Measurements from ENCODE around the gene NES.

The NES gene

DNA sequence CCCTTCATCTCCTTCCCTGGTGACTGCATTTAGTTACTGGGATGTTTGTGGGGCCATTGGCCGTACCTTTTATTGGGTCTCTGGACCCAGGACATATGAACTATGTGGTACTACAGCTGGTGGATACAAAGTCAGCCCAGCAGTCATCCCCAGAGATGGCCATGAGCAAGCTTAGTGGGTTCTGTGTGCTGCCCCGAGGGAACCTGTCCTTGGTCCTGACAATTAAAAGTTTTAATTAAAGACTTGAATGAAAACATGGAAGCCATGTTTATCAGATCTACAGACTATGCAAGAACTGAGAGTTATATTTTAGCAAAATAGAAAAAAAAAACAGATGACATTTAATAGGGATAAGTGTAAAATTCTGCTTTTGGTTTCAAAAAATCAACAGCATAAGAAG, 2.8 kb upstream of the NES start:
- no peak for DNase-seq

DNA sequence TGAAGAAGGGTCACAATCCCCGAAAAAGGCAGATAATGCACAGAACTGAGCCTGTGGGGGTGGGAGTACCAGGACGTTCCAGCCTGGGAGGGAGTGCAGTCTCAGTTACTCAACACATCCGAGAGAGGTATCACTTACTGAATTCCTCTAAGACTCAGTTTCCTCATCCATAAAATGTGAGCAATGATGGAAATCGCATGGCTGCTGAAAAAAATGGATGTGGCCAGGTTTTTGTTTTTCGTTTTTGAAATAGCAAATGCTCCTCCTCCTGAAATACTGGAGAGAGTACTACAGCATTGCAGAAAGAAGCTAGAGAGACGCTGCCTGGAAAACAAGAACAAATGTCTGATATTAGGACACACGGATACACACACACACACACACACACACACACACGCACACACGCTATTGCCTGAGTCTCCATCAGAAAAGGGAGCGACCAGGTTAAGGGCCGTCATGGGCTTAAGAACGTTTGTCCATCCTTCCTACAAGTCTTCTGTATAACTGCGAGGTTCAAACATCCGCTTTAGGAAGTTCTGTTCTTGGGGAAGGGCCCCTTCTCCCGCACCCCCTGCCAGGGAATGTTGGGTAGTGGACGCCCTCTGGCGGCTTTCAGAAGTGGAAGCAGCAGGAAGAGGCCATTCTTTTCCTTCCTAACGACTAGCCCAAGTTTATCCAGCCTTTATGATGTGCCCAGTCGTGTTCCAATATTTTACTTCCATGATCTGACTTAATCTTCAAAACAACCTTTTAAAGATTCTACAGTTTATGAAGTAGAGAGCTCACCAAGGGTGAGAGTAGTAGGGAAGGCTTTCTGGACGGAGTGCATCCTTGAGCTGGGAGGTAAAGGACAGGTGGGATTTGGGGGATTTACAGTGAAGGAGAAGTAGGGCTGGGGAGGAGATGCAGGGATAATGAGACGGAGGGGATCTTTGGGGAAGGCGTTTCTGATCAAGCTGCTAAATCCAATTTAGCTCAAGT, 699 bp upstream of the NES start:
- DNase-seq, result peak; percentile 61

DNA sequence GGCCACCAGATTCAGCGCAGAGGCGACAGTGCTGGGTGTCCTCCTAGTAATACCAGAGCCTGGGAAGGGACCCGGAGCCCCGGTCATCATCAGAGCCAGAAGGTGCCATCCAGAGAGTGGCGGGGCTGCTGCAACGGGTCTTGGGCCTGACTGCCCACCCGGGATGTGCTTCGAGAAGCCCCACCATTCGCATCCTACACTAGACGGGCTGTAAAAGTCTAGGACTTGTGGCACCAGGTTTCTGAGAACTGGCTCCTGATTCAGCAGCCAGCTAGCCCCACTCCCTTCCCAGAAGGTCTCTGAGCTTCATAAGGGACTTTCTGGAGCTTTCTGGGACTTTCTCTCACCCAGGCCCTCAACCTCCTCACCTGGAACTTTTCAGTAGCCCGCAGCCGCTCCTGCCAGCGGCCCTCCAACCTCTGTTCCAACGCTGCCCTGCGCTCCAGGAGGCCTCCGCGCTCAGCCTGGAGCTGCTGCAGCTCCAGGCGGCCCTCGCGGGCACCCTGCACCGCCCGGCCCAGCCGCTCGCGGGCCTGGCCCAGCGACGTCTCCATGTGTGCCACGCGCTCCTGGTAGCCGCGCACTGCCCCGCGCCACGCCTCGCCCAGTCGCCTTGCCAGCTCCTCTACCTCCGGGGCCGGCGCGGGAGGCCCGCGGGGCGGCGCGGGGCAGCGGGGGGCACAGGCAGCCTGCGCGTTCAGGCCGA, 940 bp downstream of the NES start:
- no peak for DNase-seq

DNA sequence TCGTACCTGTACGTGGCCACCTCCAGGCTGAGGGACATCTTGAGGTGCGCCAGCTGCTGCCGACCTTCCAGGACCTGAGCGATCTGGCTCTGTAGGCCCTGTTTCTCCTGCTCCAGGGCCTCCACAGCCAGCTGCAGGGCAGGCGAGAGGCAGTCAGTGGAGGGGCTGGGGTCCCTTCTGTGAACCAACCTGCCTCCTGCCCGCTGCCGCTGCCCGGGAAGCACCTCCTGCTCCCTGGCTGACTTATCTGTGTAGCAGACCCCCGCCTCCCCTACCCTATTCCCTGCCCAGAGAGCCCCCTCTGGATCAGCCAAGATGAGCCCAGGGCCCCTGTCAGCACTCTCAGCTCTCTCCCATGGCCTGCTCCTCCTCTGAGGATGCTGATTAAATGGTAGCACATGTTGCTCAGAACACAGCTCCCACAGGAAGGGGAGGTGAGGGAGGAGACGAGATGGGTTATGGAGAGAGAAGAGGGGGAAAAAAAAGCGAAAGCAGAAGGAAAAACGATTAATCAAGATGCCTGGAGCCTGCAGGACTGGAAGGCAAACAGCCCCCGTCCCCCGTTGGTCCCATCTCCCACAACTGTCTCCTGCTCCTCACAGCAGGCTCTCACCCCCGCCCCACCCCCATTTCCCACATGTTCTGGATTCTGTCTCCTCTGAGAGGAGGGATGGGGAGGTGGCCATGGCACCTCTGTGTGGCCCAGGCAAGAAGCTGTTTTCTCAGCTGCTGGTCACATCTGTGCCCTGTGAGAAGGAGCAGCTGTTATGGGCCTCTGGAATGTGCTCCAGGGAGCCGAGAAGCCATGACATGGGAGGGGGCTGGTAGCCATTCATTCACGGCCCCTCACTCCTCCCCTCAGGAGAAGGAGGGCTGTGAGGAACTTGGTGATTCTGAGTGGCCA, 1.7 kb downstream of the NES start:
- no peak for DNase-seq

DNA sequence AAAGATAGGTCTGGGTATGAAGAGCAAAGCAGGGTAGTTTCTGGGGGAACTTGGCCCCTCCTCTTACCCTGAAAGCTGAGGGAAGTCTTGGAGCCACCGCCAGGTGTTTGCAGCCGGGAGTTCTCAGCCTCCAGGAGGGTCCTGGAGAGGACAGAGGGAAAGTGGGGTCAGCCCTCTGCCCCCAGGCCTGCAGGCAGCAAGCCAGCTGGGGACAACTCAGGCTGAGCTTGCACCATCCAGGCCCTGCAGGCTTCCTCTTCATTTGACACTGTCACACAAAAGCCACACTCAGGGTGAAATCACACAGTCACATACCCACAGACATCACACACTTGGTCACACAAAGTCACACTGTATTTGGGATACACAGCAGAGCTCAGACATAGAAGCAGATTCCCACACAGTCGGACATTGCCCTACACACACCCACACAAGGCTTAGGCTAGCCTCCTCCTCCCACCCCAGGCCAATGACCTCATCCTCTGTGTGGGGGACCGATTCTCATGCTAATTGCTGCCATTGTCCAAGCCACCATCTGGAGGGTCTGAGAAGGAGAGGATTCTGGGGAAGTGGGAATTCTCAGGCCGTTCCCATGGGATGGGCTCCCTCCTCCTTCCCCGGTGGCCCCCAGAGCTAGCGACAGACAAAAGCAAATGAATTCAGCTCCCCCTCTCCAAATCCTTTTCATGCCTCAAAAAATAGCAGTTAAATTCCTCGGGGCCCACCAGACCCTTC, 3.7 kb downstream of the NES start:
- peak; percentile 41 for DNase-seq

DNA sequence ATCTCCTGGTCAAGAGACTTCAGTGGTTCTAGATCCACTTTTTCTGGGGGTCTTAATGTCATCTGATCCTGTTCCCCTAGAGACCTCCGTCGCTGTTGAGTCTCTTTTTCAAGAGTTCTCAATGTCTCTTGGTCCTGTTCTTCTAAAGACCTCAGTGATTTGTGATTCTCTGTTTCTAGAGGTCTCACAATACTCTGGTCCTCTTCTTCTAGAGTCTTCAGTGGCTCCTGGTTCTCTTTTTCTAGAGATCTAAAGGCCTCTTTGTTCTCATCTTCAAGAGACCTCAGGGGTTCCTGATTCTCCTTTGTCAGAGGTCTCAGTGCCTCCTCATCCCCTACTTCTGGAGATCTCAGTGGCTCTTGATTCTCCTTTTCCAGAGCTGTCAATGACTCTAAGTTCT, 5.4 kb downstream of the NES start:
- no peak for DNase-seq

DNA sequence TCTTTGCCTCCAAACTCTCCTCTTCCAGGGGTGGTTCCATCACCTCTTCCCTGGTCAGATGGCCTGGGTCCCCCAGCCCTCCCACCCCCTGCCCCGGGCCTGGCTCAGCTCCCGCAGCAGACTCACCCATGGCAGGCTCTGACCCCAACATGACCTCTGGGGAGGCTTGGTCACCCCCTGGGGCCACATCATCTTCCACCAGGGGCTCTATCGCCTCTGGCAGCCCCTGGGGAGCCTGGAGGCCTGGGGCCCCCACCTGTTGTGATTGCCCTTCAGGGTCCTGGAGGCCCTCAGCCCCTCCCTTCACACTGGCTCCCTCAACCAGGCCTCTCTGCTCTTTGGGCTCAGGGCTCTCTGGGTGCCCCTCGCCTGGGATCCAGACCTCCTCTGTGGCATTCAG, 6.4 kb downstream of the NES start:
- DNase-seq, result no peak

DNA sequence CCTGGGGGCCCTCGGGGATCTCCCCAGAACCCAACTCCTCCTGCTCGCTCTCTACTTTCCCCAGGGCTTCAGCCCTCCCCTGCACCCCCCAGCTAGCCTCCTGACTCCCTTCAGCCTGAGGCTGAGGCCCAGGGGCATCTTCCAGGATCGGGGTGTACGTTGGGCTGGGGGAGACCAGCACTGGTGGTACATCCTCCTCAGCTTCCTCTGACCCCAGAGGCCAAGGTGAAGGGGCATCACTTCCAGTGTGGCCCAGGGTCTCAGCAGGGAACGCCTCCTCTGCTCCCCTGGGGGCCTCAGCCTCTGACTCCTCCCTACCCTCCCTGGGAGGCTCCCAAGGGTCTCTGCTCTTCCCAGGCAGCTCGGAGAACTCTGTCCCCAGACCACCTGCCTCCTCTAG, 6.8 kb downstream of the NES start:
- DNase-seq, result no peak

DNA sequence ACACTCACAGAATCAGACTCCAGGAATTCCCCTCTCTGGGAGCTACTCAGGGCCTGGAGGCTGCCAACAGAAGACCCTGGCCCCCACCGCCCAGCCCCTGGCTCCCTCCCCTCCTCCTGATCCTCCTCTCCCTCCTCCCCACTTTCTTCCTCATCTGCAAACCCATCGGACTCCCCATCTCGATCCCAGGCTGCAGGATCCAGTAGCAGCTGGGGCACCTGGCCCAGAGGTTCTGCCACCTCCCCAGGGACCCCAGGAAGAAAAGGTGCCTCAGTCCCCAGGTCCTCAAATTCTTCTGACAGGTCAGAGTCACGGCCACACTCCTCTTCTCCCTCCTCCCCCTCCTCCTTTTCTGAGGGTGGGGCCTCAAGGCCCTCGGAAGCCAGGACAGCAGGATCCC, 7.4 kb downstream of the NES start:
- no peak for DNase-seq

DNA sequence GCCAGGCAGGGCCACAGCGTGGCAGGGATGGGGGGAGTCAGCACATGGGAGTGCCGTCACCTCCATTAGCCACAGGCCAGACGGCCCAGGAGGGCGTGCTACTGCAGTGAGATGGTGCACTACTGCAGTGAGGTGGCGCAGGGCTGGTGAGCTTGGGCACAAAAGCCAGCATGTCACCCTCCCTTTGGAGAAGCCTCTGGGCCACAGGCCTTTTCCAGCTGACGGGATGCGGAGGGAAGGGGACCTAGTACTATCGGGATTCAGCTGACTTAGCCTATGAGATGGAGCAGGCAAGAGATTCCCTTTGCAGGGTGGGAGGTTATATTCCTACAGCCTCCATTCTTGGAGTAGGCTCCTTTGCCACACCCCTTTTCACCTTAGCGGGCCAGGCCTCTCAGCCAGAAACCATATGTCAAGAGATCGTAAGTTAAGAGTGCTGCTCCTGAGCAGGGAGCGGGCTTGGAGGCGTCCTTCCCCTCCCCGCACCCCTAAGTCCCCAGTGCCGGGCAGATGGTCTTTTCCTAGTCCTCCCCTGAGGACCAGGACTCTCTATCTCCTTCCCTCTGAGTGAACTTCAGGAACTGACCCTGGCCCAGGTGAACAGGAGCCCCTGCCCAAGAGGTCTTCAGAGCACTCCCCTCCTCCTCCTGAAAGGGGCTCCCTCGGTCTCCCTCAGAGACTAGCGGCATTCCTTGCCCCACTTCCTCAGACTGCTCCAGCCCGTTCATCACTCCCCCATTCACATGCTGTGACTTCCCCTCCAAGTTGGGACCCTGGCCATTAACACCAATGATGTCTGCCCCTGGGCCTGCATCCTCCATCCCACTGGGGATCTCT, 8.2 kb downstream of the NES start:
- DNase-seq, result no peak

DNA sequence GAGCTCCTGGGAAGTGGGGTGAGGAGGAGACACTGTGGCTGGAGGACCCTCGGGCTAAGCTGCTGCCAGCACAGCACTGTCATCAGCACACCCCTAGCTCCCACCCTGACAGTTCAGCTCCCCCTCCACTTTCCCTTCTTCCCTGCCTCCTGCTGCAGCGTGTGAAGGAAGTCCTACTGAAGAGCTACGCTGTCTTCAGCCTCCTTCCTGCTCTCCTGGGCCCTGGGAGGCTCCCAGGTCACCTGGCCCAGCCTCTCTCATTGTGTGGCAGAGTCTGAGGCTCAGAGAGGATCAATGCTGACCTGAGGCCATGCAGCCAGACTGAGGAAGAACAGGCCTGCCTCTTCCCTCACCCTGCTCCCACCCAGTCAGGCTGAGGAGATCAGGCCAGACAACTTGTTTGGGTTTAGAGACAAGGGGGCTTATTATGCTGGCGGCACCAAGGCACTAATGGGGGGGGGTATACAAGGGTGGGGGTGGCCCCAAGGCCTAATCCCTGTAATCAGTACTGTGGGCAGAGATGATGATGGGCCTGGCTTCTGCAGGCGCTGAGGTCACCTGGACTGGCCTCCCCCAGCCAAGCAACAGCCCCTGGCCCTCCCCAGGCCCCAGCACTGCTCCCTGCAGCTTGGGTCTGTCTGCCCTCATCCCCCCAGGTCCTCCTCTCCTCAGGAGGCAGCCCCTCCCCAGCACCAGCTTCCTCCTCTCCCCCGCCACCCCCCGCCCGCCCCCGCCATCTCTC, 9.1 kb downstream of the NES start:
- DNase-seq, result no peak

DNA sequence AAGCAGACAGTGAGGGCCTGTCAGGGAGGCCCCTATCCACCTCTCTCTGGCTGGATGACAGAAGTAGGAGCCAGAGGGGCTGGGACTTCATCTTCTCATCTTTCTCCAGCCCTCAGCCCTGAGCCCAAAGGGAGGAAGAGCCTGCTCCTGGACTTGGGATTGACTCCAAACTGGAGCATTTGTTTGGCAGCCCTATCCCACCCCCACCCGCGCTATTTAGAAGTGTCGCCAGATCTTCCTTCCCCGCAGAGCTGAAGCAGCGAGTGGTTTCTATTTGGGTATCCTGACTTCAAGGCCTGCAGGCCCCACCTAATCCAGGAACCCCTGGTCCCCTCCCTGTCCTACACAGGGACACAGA, 9.6 kb downstream of the NES start:
- no peak for DNase-seq

DNA sequence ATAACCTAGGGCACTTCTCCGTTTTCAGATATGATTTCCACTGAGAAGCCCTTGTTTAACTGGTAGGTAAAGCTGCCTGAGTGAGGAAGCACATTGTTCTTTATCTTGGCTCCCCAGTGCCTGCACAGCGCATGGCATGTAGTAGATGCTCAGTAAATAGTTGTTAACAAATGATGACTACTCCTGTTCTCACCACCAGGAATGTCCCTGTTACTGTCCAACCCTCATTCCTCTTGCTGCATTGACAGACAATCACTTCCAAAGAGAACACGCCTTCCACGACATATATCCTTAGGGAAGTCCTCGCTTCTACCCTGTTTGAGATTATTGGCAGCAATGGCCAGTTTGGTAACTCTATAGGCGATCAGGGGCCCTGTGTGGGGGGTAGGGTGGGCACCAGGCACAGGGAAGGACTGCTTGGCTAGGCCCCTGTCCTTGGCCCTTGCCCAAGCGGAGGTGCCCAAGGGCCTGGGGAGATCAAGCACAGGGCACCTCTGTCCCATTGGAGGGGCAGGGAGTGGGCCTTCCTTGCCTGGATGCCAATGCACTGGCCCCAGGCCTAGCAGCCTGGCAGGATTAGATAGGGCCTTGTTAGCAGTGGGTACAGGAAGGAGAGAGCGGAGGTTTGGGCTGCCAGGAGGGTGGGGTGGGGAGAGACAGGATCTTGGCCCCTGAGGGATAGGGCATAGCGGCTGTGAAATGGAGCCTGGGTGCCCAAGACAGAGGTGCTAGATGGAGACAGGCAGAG, 10.2 kb downstream of the NES start:
- no peak for DNase-seq

DNA sequence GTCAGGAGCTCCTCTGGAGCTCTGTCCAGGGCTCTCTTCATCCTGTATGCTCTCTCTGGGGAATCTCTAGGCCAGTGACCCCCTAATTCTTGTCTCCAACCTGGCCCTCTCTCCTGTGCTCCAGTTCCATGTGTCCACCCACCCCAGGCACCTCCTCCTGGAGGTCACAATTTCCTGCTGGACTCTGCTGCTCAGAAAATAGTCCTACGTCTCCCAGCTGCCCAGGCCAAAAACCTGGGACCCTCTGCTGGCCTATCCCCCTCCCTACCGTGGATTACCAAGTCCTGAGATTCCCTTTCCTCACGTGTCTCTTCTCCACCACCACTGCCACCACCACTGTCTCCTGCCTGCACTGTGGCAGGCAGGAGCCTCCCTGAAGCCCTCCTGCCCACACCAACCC, 11.7 kb downstream of the NES start:
- DNase-seq, result no peak

DNA sequence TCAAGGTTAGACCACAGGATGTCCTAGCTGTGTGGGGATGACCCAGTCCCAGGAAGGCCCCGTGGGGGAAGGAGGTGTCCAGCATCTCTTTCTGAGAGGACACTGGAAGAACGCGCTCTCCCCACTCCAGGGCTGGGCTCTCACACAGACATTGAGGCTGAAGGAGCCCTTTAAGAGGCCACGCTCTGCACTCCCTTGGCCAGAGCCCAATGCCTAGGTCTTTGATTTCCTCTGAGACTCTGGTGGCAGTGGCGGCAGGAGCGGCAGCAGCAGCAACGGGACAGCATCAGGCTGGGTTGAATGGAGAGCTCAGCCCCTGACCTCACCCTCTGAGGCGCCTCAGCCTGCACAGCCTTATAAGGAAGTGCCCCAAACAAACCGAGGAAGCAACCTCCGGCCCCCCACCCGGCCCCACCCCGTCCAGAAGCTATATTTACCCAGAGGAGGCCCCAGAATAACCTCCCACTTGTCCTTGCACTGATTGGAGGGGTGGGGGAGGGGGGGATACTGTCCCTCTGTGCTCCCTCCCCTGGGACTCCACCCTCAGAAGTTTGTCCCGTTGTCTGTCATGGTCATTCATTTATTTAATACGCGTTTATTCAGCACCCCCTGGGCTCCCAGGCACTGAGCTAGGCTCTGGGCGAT, 12.3 kb downstream of the NES start:
- peak; percentile 59 for DNase-seq

DNA sequence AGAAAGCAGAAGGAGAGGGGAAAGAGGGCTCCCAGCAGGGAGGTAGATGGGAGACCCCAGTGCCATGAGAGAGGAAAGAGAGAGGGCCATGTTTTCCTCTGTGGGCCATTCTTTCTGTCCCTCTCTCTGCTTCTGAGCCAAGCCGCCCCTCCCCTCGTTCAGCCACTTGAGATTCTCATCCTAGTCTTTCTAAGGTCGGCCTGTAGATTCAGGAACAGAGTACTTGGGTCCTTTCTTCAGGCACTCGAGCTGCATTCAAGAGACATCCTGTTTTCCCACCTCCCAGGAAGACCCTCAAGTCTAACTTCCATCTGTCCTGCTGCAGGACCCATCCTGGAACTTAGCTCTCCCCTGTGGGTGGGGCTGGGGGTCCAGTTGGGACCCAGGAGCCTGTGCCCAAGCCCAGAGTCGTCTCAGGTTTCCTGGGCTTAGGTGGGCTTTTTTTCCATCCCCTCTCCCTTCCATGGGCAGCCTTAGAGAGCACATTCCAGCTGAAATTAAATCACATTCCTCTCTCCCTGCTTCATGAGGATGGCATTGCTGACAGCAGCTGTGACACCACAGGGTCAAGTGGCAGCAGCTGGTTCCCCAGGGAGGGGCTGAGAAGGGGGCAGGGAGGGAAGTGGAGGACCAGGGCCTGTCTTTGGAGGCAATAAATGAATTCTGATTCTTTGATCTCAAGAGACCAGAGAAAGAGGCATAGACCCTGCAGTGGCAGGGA, 13.0 kb downstream of the NES start:
- no peak for DNase-seq

DNA sequence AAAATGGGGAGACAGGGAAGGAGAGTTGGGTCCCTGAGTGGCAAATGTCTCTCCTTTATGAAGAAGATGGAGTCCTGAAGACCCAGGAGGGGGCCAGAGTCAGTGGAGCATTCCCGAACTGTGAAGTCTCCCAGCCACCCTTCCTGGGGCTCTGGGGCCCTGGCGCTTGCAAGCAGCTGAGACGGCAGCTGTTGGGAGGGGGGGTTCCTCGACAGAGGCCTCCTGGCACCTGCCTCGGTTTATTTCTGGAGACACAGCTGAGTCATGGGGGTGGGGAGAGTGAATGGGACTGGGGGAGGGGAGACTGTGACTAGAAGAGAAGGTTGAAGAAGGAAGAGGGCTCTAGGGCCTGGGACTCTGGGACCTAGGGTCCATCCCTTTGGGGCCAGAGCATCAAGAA, 14.0 kb downstream of the NES start:
- no peak for DNase-seq

DNA sequence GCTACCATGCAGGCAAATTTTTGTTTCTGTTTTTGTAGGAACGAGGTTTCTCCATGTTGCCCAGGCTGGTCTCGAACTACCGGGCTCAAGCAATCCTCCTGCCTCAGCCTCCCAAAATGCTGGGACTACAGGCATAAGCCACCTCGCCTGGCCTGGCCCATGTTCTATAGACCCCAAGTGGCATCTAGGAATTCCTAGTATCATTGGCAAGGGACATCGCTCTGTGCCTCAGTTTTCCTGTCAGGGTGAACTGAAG, 14.5 kb downstream of the NES start:
- DNase-seq, result no peak

All from suppressor macrophage treated with lipopolysaccharide for 4 hours (primary cell).